OCI-LY1 (cell line): ENCODE measurements around the gene OS9.

ENCODE experiments used
- EZH2 ChIP-seq: fragments of 200-600 bp; sonication (generic), shearing (Covaris generic); IDR thresholded peaks from 2 replicates; pipeline ENCODE4 v1.8.0; 2017; ENCODE audit warnings: borderline replicate concordance, mixed run types, mild to moderate bottlenecking, antibody characterized with exemption, low read length, moderate library complexity, mixed read lengths
- TF ChIP-seq, protein P1 (sequence below): fragments of 200-600 bp; sonication (generic), shearing (Covaris generic); IDR thresholded peaks from 2 replicates; pipeline ENCODE4 v1.5.1; 2017; ENCODE audit warnings: mild to moderate bottlenecking, antibody characterized with exemption, low read length, moderate library complexity, mixed read lengths

DNA sequence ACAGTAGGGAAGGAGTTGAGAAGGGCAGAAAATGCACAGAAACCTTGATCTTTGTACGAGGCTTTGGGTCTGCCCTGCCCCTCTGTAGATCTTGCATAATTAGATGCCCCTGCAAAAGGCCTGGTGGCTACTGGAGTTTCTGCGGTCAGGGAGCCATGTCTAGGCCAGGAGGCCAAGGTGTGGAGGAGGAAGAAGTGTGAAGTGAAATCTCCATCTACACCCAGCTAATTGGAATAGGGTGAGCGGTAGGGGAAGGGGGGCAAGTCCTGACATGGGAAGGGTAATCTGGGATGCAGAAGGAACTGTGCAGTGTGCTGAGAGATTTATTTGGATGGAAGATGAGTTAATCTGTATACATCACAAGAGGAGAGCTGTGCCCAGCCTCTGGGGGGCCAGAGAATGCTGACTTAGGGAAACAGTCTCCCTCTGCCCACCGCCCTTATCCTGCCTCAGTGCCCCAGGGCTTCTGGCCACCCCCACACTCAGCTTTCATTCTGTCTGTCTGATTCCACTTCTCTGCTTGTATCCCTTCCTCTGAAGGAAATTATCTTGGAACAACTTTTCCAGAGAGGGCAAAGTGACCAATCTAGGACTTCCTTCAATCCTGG, 67.6 kb downstream of the OS9 start:
- TF ChIP-seq, protein P1, sequence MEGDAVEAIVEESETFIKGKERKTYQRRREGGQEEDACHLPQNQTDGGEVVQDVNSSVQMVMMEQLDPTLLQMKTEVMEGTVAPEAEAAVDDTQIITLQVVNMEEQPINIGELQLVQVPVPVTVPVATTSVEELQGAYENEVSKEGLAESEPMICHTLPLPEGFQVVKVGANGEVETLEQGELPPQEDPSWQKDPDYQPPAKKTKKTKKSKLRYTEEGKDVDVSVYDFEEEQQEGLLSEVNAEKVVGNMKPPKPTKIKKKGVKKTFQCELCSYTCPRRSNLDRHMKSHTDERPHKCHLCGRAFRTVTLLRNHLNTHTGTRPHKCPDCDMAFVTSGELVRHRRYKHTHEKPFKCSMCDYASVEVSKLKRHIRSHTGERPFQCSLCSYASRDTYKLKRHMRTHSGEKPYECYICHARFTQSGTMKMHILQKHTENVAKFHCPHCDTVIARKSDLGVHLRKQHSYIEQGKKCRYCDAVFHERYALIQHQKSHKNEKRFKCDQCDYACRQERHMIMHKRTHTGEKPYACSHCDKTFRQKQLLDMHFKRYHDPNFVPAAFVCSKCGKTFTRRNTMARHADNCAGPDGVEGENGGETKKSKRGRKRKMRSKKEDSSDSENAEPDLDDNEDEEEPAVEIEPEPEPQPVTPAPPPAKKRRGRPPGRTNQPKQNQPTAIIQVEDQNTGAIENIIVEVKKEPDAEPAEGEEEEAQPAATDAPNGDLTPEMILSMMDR: no peak
- TF ChIP-seq EZH2: no peak
